WTC11 (cell line): ENCODE results near the gene ATXN7.

Experiments used
- CTCF ChIP-seq: fragments of 200-600 bp; IDR thresholded peaks from 2 replicates; pipeline ENCODE4 v1.8.0; 2022; ENCODE audit warnings: antibody characterized with exemption
- EMX1 ChIP-seq: fragments of 250-450 bp; sonication (Bioruptor Pico); IDR thresholded peaks from 2 replicates; pipeline ENCODE4 v1.8.0; 2021; ENCODE audit warnings: mild to moderate bottlenecking
- NFYB ChIP-seq: sonication (generic); formaldehyde crosslinking; conservative IDR thresholded peaks from 2 replicates; pipeline ENCODE4 v1.8.0; 2022; ENCODE audit warnings: low read depth, missing genetic modification reagents

- TF ChIP-seq CTCF (no peak), EMX1 (CRISPR knock-in tag) (no peak), NFYB (CRISPR knock-in tag) (no peak)
Observed at GRCh38 chr3:63908081-63908736, 44.5 kb downstream of the ATXN7 start.
